Effector CD8-positive, alpha-beta T cell (primary cell): ENCODE results near the gene NFX1.
"Not testable (repeated sequence)": the region's sequence is repeated elsewhere in the genome, so short reads cannot be mapped to it uniquely, and the experiment has no call there.

Source experiments
- DNase-seq: peaks from one replicate; lab custom pipeline; 2025; lab: John Stamatoyannopoulos, UW

The NFX1 gene

DNA sequence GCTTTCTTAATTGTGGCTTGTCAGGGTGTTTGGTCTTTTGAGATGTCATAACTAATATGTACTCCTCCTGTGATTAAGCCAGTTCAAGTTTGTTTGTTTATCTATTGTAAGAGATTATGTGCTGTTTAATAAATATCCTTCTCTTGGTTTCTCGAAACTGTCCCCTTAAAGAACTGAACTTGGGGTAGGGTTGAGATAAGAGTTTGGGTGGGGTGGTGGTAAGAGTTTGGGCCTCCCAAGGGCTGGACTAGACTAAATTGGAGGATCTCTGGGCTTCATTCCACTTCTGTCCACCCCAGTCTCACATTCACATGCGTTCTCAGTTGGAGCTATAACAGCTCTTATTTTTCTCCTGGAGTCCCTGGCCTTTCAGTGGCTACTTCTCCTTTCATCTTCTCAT is 73.8 kb downstream of the NFX1 start:
- DNase-seq = no peak

- not testable (repeated sequence) for DNase-seq
These were observed 74.5 kb downstream of the NFX1 start for GRCh38 chr9:33364814-33365213.

DNA sequence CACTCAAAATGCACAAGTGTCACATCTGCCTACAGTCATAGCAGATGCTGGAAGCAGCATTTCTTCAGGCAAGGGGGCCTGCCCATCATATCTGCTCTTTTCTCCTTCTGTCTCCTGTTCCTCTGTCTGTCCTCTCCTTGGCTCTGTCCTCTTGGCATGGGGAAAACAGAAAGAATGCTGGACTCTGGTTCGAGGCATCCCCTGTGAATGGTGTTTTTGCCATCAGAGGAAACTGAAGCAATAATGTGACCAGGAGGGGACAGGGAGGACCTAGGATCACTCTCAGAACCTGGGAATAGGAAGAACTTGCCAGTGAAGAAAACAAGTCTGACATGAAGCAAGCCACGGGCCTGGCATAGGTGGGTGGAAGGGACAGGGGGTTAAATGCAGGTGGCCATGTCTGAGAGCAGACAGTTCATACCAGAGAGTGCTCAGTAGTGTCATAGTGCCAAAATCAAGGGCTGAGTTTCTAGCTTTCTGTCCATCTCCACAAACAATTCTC is 76.7 kb downstream of the NFX1 start:
- no peak for DNase-seq

- DNase-seq = no peak
These were observed 82.6 kb downstream of the NFX1 start for GRCh38 chr9:33372900-33373299.

- DNase-seq = no peak
These were observed 83.9 kb downstream of the NFX1 start for GRCh38 chr9:33374190-33374589.

DNA sequence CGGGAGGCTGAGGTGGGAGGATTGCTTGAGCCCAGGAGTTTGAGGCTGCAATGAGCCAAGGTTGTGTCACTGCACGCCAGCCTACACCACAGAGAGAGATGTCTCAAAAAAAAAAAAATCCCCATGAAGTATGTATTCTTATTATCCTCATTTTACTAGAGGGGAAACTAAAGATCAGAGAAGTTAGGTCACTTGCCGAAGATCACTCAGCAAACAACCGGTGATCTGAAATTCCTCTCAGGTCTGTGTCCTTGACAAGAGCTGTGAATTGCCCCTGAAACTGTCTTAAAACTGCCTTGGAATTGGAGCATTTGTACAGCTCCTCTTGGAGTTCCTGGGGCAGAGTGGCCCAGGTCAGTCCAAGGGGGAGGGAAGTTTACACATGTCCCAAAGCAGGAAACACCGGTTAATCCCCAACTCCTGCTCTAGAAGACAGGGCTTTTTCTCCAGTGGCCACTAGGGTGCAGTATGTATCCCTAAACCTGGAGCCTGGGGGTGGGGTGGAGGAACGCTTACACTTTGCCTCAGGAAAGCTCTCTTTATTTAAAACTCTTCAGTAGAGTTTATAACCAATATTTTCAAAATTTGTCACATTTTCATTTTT is 84.4 kb downstream of the NFX1 start:
- DNase-seq = peak; percentile 53

- no peak for DNase-seq
These were observed 85.0 kb downstream of the NFX1 start for GRCh38 chr9:33375238-33375840.

- no peak for DNase-seq
These were observed 85.6 kb downstream of the NFX1 start for GRCh38 chr9:33375841-33376321.

GRCh38 chr9:33377089-33377715 is 86.9 kb downstream of the NFX1 start:
- DNase-seq = no peak

GRCh38 chr9:33378121-33378795 is 87.9 kb downstream of the NFX1 start:
- DNase-seq = no peak

GRCh38 chr9:33379666-33380389 is 89.5 kb downstream of the NFX1 start:
- no peak for DNase-seq

- no peak for DNase-seq
These were observed 90.2 kb downstream of the NFX1 start for GRCh38 chr9:33380390-33381094.

- no peak for DNase-seq
These were observed 91.0 kb downstream of the NFX1 start for GRCh38 chr9:33381231-33381791.

- not testable (repeated sequence) for DNase-seq
These were observed 92.1 kb downstream of the NFX1 start for GRCh38 chr9:33382397-33382796.

- not testable (repeated sequence) for DNase-seq
These were observed 93.1 kb downstream of the NFX1 start for GRCh38 chr9:33383396-33383795.

DNA sequence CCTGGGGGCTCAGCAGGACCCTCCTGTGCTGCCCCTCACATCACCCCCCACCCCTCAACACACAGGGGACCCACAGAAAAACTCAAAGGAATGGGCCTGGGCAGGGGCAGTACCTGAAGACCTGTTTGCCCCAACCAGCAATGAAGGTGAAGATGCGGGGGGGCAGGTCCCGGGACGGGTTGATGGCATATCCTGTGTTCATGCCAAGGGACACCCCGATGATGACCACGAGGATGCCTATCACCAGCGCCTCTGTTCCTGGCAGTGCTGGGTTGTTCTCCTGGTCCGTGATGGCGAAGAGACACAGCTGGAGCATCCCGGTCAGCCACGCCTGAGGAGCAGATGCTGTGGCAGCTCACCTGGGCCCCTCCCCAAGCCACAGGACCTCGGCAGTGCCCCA is 95.2 kb downstream of the NFX1 start:
- DNase-seq = not testable (repeated sequence)

DNA sequence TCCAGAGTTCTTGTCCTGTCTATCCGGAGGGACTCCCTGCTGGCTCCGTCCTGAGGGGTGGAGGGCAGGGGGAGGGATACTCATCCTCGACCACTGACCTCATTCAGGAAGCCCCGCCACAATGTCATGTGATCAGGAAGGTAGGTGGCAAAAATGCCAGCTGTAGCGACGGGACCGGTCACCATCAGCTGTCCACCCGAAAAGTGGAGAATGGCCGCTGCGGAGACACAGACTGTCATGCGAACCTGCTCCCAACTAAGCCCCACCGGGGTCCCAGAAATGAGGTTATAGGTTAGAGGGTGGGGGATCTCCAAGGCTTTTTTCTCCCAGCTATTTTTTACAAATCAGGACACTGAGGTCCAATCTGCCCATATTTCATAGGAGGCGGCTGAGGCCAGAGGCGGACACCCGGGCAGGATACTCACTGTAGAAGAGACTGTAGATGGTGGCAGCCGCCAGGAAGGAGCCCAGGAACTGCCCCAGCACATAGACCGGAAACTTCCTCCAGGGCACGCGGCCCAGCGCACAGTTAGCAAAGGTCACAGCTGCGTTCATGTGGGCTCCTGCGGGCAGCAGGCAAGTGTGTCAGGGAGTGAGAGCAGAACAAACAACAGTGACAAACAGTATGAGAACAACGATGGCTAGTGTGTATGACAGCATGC is 95.8 kb downstream of the NFX1 start:
- not testable (repeated sequence) for DNase-seq

- not testable (repeated sequence) for DNase-seq
These were observed 96.3 kb downstream of the NFX1 start for GRCh38 chr9:33386641-33386996.

- DNase-seq = not testable (repeated sequence)
These were observed 96.7 kb downstream of the NFX1 start for GRCh38 chr9:33386998-33387397.
